K562 (cell line): ENCODE results near the gene NFIL3. TPM values are rescaled to one million over a fixed set of nuclear protein-coding genes. Genes with fewer than 3 reads are reported as not detected.

ENCODE experiments used
- CHD2 ChIP-seq: IDR thresholded peaks from 2 replicates; pipeline ENCODE4 v1.6.1; 2011; ENCODE audit warnings: low read depth, low read length
- E2F3 ChIP-seq: fragments of 250-450 bp; sonication (Bioruptor Pico); IDR thresholded peaks from 2 replicates; pipeline ENCODE4 v1.4.0; 2020; ENCODE audit warnings: mild to moderate bottlenecking
- E2F4 ChIP-seq: sonication (generic); formaldehyde crosslinking; IDR thresholded peaks from 2 replicates; pipeline ENCODE4 v1.8.0; 2022; ENCODE audit warnings: mild to moderate bottlenecking, low read depth, missing genetic modification reagents
- EGR1 ChIP-seq: fragments of 450-650 bp; conservative IDR thresholded peaks from 2 replicates; pipeline ENCODE4 v1.6.1; 2017; ENCODE audit warnings: mild to moderate bottlenecking
- ETV6 ChIP-seq, 3 experiments: fragments of 150-350 bp in 1 of 3; sonication (generic) in 1 of 3; formaldehyde crosslinking in 1 of 3; IDR thresholded peaks; 2 replicates each; pipeline versions ENCODE4 v1.6.1 to v1.8.0; 2014 to 2022; ENCODE audit warnings: borderline replicate concordance in 2 of 3, low read depth in 2 of 3, antibody characterized with exemption in 1 of 3, low read length in 1 of 3, mild to moderate bottlenecking in 1 of 3, missing genetic modification reagents in 1 of 3
- HDAC8 ChIP-seq: fragments of 450-650 bp; IDR thresholded peaks from 2 replicates; pipeline ENCODE4 v1.6.1; 2016; ENCODE audit warnings: mild to moderate bottlenecking, missing genetic modification characterization, moderate library complexity, missing compliant biosample characterization
- HEY1 ChIP-seq: fragments of 250-450 bp; sonication (Bioruptor Pico); IDR thresholded peaks from 2 replicates; pipeline ENCODE4 v1.5.0; 2020; ENCODE audit warnings: mild to moderate bottlenecking, moderate library complexity, borderline replicate concordance
- HMGXB4 ChIP-seq: sonication (generic); formaldehyde crosslinking; IDR thresholded peaks from 2 replicates; pipeline ENCODE4 v1.8.1; 2023; ENCODE audit warnings: mild to moderate bottlenecking, missing genetic modification reagents
- KDM2B ChIP-seq: fragments of 250-450 bp; sonication (Bioruptor Pico); IDR thresholded peaks from 2 replicates; pipeline ENCODE4 v1.8.0; 2021; ENCODE audit warnings: mild to moderate bottlenecking, moderate library complexity
- KLF1 ChIP-seq: fragments of 450-650 bp; IDR thresholded peaks from 2 replicates; pipeline ENCODE4 v1.6.1; 2016; ENCODE audit warnings: missing genetic modification characterization, missing compliant biosample characterization
- LEF1 ChIP-seq: fragments of 450-650 bp; IDR thresholded peaks from 2 replicates; pipeline ENCODE4 v1.6.1; 2016; ENCODE audit warnings: mild to moderate bottlenecking
- MCM2 ChIP-seq: fragments of 450-650 bp; IDR thresholded peaks from 2 replicates; pipeline ENCODE4 v1.6.1; 2017; ENCODE audit warnings: low read depth, mild to moderate bottlenecking
- SRF ChIP-seq, 2 experiments: fragments of 250-450, 450-650 bp in 1 of 2; sonication (Bioruptor Pico) in 1 of 2; sonication (generic) in 1 of 2; formaldehyde crosslinking; IDR thresholded peaks; 2 replicates each; pipeline versions ENCODE4 v1.5.0 to v1.5.1; 2020 to 2022; ENCODE audit warnings: mild to moderate bottlenecking in 1 of 2, missing genetic modification reagents in 1 of 2
- TAF9B ChIP-seq: fragments of 450-650 bp; IDR thresholded peaks from 2 replicates; pipeline ENCODE4 v1.6.1; 2018; ENCODE audit warnings: mild to moderate bottlenecking; ENCODE audit not compliant: partially characterized antibody
- ZNF41 ChIP-seq: fragments of 250-450 bp; sonication (Bioruptor Pico); conservative IDR thresholded peaks from 2 replicates; pipeline ENCODE4 v1.4.0; 2020; ENCODE audit warnings: mild to moderate bottlenecking
- ZNF717 ChIP-seq: fragments of 250-450 bp; sonication (Bioruptor Pico); IDR thresholded peaks from 2 replicates; pipeline ENCODE4 v1.5.0; 2021
- polyA plus RNA-seq, 8 experiments: library from polyadenylated mRNA; depleted of rRNA in 4 of 8; stranded (reverse) in 5 of 8; unstranded in 3 of 8; fragments of >200 nt; fragmentation: Nextera tagmentation in 2 of 8; fragmentation: Illumina TruSeq in 1 of 8; extraction: Ambion mirVana in 2 of 8; extraction: Trizol in 1 of 8; gene quantifications; 2 replicates each; pipeline versions ENCODE4 v1.2.1 to v1.2.3, GENCODE V29; 2011 to 2014; ENCODE audit warnings: inconsistent platforms in 1 of 8, missing spikeins in 1 of 8
- total RNA-seq, 7 experiments: library from RNA; depleted of rRNA in 6 of 7; stranded (reverse); fragments of >200 nt in 6 of 7; fragmentation: Illumina TruSeq in 2 of 7; extraction: Trizol in 2 of 7; gene quantifications; 2 replicates each; pipeline versions ENCODE4 v1.2.1 to v1.2.3, GENCODE V29; 2011 to 2021; ENCODE audit warnings: low replicate concordance in 1 of 7

Gene NFIL3
- total and polyA plus RNA-seq, 9 of the 15 experiments (the other 6 are each of a cell fraction or from before 2014, with no cell fraction given): 3.2 to 16.1 (median 9.3) TPM

- TF ChIP-seq LEF1 (no peak), ZNF717 (CRISPR knock-in tag) (no peak), ZNF41 (CRISPR knock-in tag) (no peak), E2F4 (CRISPR knock-in tag) (no peak), KDM2B (CRISPR knock-in tag) (no peak), MCM2 (no peak), CHD2 (no peak), HEY1 (no peak), E2F3 (CRISPR knock-in tag) (no peak), TAF9B (no peak), HDAC8 (no peak), ETV6 (IDR thresholded peaks at IDR 0.05; ENCODE audit: borderline replicate concordance in 1 of 2, low read depth in 2 of 2, low read length in 1 of 2) (no peak), ETV6 (CRISPR knock-in tag; IDR thresholded peaks at IDR 0.05; ENCODE audit: borderline replicate concordance) (no peak), EGR1 (peak; percentile 75), SRF (CRISPR knock-in tag; IDR thresholded peaks at IDR 0.05) (peak in 1 of 2 experiments; percentile 71; a peak in 2 of 4 replicates), KLF1 (tag) (0 out of 2 replicates have a peak, but pooled peaks have one; percentile 33), HMGXB4 (CRISPR knock-in tag) (no peak; the same call in 1 of the 2 replicates)
Observed at GRCh38 chr9:91424403-91425176, 958 bp upstream of the NFIL3 start (continued).
